GM12875 (cell line): ENCODE results near the gene FOXO4.

Experiments used
- H3K4me3 ChIP-seq: one replicate; pipeline ENCODE4 v1.5.1; 2011; ENCODE audit warnings: low read depth, low read length, control low read depth
- CTCF ChIP-seq: IDR thresholded peaks from 2 replicates; pipeline ENCODE4 v1.5.1; 2011; ENCODE audit warnings: low read depth, mild to moderate bottlenecking, control low read depth, inconsistent platforms, low read length, moderate library complexity, borderline replicate concordance; ENCODE audit not compliant: insufficient read depth

FOXO4 gene

DNA sequence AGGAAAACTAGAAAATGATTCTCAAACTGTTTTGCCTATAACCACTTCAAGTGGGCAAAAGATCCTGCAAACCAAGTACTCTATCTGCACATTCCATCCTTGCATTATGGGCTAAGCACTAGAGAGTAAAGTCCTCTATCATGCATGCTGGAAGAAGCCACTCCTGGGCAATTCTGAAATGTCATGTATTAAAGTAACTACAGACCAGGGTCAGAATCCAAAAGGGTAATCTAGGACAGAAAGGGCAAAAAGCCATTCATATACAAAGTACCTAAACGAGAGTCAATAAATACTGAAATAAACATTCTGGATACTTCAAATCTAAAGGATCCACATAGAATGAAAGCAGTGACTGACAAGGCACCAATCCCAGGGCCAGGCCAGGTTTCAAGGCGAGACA is 28.6 kb upstream of the FOXO4 start:
- H3K4me3 ChIP-seq, result peak overlapping the region; percentile 76
- TF ChIP-seq CTCF, result no peak

GRCh38 chrX:71067712-71068043 is 28.0 kb upstream of the FOXO4 start:
- peak overlapping the region; percentile 76 for H3K4me3 ChIP-seq
- TF ChIP-seq CTCF, result no peak

DNA sequence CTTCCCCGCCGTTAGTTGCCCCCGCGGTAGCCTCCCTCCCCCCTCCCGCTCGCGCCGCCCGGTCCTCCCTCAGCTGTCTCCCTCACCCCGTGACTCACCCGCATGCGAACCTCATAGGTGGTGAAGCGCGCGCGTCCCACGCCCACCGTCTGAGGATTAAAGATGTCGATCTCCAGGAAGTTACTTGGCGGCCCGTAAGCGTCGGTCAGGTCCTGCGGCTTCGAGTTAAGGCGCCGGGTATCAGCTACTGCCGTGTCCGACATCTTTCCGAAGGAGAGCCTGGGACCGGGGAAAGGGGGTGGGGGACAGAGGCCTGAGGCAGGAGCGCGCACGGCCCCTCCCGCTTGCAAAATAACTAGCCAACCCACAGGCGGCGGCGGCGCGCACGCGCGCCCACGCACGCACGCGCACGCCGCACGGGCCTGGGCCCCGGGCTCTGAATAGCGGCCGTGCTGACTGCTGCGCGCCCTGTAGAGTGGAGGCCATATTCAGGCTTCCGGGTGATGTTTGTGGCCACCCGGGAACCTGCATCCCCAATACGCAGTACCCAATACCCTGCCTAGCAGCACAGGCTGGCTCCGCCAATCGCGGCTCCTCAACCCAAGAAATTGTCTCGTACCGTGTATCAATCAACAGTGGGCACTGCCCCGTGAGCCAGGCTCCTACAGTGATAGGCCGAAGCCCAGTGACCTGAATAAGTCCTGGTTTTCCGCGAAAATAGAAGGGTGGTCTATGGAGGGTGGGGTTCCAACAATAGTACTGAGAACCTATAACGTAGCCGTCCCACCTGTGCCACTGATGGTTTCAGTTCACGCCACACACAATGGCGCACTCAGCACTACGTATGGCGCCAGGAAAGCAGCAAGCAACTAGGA is 27.4 kb upstream of the FOXO4 start, which contains the start of gene SNX12:
TSS of gene SNX12 (minus strand) at position 291 of the 875 bp plus-strand sequence. CDS start at position 263, 28 bp downstream.
- H3K4me3 ChIP-seq, result peak within 1 kb of the TSS; percentile 76
- TF ChIP-seq CTCF, result no peak

GRCh38 chrX:71070531-71070930 is 25.1 kb upstream of the FOXO4 start:
- TF ChIP-seq CTCF, result no peak
- H3K4me3 ChIP-seq, result no peak overlapping the region

- H3K4me3 ChIP-seq, result no peak overlapping the region
- no peak for TF ChIP-seq CTCF
Observed at GRCh38 chrX:71081330-71082123, 14.1 kb upstream of the FOXO4 start.

- no peak overlapping the region for H3K4me3 ChIP-seq
- no peak for TF ChIP-seq CTCF
Observed at GRCh38 chrX:71082124-71082647, 13.5 kb upstream of the FOXO4 start.
